T-cell (primary cell): Measurements from ENCODE around the gene ZNF280D. TPM values are rescaled to one million over a fixed set of nuclear protein-coding genes. Genes with fewer than 3 reads are reported as not detected.

Experiments used
- ATAC-seq, 4 experiments: fragments of 200-7000 bp in 3 of 4; fragments of 150-1000 bp in 1 of 4; cut with Tn5 transposase; replicated peaks in 1 of 4; 1 replicate in 3 of 4; 2 replicates in 1 of 4; pipeline ENCODE4 v1.10.0; 2021; ENCODE audit warnings: moderate library complexity in 3 of 4, mild to moderate bottlenecking in 2 of 4, moderate number of reproducible peaks in 1 of 4
- CTCF ChIA-PET, 2 donors: fragments of 300-600 bp; sonication (Branson Sonifier 250); formaldehyde crosslinking; loops; one replicate each; lab custom pipeline; 2022; ENCODE audit warnings: antibody characterized with exemption in 2 of 2; lab: Charles Lee
- POLR2A ChIA-PET, 2 donors: fragments of 300-600 bp; sonication (Branson Sonifier 250); formaldehyde crosslinking; loops; one replicate each; lab custom pipeline; 2022; ENCODE audit warnings: antibody characterized with exemption in 2 of 2; lab: Charles Lee
- DNase-seq, 35 experiments: peaks; one replicate each; pipeline versions ENCODE4 v3.0.0 to v3.0.0-alpha.2; 2013 to 2023
- H3K27ac ChIP-seq: one replicate; pipeline ENCODE4 v1.5.1; 2013; ENCODE audit warnings: low read length
- H3K27me3 ChIP-seq, 2 experiments: replicated peaks in 1 of 2; 1 replicate in 1 of 2; 2 replicates in 1 of 2; pipeline versions ENCODE4 v1.6.1 to v1.7.0; 2013; ENCODE audit warnings: low read length in 1 of 2, mixed read lengths in 1 of 2; ENCODE audit not compliant: control insufficient read depth in 2 of 2, insufficient read depth in 2 of 2; ENCODE audit errors: extremely low read depth in 1 of 2
- H3K36me3 ChIP-seq, 2 donors: 1 replicate in 1 of 2; 2 replicates in 1 of 2; pipeline versions ENCODE4 v1.6.1 to v1.7.0; 2013; ENCODE audit warnings: low read length in 1 of 2; ENCODE audit not compliant: control insufficient read depth in 2 of 2, insufficient read depth in 1 of 2; ENCODE audit errors: extremely low read depth in 1 of 2
- H3K4me1 ChIP-seq, 2 experiments: 1 replicate in 1 of 2; 2 replicates in 1 of 2; pipeline versions ENCODE4 v1.6.1 to v1.7.0; 2013; ENCODE audit warnings: low read length in 2 of 2, mixed read lengths in 1 of 2; ENCODE audit not compliant: insufficient read depth in 2 of 2, control insufficient read depth in 1 of 2; ENCODE audit errors: extremely low read depth in 1 of 2
- H3K4me3 ChIP-seq, 2 donors: 1 replicate in 1 of 2; 2 replicates in 1 of 2; pipeline versions ENCODE4 v1.5.1 to v1.7.0; 2013; ENCODE audit warnings: mild to moderate bottlenecking in 2 of 2, low read length in 1 of 2, moderate library complexity in 1 of 2; ENCODE audit not compliant: control insufficient read depth in 1 of 2; ENCODE audit errors: extremely low read depth in 1 of 2
- H3K9me3 ChIP-seq: 2 replicates; pipeline ENCODE4 v1.7.0; 2013
- H3K27ac Mint-ChIP-seq, 2 donors: one replicate each; pipeline ENCODE4 v1.8.0; 2020 to 2021; ENCODE audit warnings: mild to moderate bottlenecking in 2 of 2, mixed read lengths in 2 of 2
- H3K27me3 Mint-ChIP-seq, 2 donors: one replicate each; pipeline ENCODE4 v1.8.0; 2021 to 2022; ENCODE audit warnings: mixed read lengths in 2 of 2
- H3K36me3 Mint-ChIP-seq: one replicate; pipeline ENCODE4 v1.8.0; 2021; ENCODE audit warnings: mixed read lengths
- H3K4me1 Mint-ChIP-seq, 3 donors: one replicate each; pipeline ENCODE4 v1.8.0; 2020 to 2022; ENCODE audit warnings: mixed read lengths in 3 of 3, mild to moderate bottlenecking in 1 of 3
- H3K4me3 Mint-ChIP-seq, 3 donors: one replicate each; pipeline ENCODE4 v1.8.0; 2020 to 2022; ENCODE audit warnings: mild to moderate bottlenecking in 3 of 3, mixed read lengths in 3 of 3, moderate library complexity in 3 of 3
- H3K9me3 Mint-ChIP-seq, 3 donors: one replicate each; pipeline ENCODE4 v1.8.0; 2020 to 2022; ENCODE audit warnings: mixed read lengths in 3 of 3
- WGBS: methylation state at CpG from one replicate; pipeline ENCODE4 v1.1.5; 2013; ENCODE audit warnings: missing lambda C conversion rate; ENCODE audit not compliant: insufficient coverage; 5-methylcytosine and 5-hydroxymethylcytosine counted together
- total RNA-seq, 35 experiments: library from RNA in 6 of 35; stranded (reverse) in 6 of 35; fragments of 120-200 nt in 1 of 35; gene quantifications; one replicate each; pipeline versions ENCODE4 v1.2.1 to v1.2.4 and lab custom pipeline; 2013 to 2026

Gene ZNF280D
- total RNA-seq, 5 donors from 2014 or later (not counting 1 experiment from before 2014, with no cell fraction given) = 29.1 to 39.5 (median 32.4) TPM

GRCh38 chr15:56608140-56608778 lies 125.0 kb downstream of the ZNF280D start:
- Mint-ChIP-seq H3K9me3 (peaks cover 0 to 7% (median 0%) of the 10 kb centered on the region in 3 donors), H3K36me3 (no peaks in the 10 kb centered on the region), H3K27ac (no peak overlapping the region), H3K27me3 (peaks cover 24 to 28% of the 10 kb centered on the region in 2 donors), H3K4me3 (no peak overlapping the region), H3K4me1 (peaks cover 0 to 10% (median 6%) of the 10 kb centered on the region in 3 donors)
- H3K27me3 ChIP-seq = peaks cover 0 to 4% of the 10 kb centered on the region in 2 experiments
- no peak for DNase-seq
- no peak overlapping the region for H3K4me3 ChIP-seq
- no CpG with 5 or more reads among the region's 1 CpG for WGBS
- H3K9me3 ChIP-seq = peaks cover 2% of the 10 kb centered on the region
- no peak overlapping the region for H3K27ac ChIP-seq
- no peaks in the 10 kb centered on the region for H3K36me3 ChIP-seq
- CTCF ChIA-PET = no interaction called here
- no peaks in the 10 kb centered on the region for H3K4me1 ChIP-seq
- POLR2A ChIA-PET = no interaction called here
- ATAC-seq = no peak

- POLR2A ChIA-PET = interaction anchor here in 1 of 2 donors (0.6 kb wide), 1 partner anchor 41 kb away, joined by 3 read pairs; no protein-coding TSS in a partner anchor
Measured at GRCh38 chr15:56602253-56602652, 131.1 kb downstream of the ZNF280D start.

GRCh38 chr15:56600380-56600779 lies 132.9 kb downstream of the ZNF280D start:
- ATAC-seq = no peak
- Mint-ChIP-seq H3K4me3 (no peak overlapping the region), H3K27me3 (peaks cover 0 to 7% of the 10 kb centered on the region in 2 donors), H3K9me3 (peaks cover 7 to 25% (median 9%) of the 10 kb centered on the region in 3 donors), H3K36me3 (peaks cover 5% of the 10 kb centered on the region), H3K27ac (no peak overlapping the region), H3K4me1 (no peaks in the 10 kb centered on the region)
- Histone ChIP-seq H3K27ac (no peak overlapping the region), H3K9me3 (peaks cover 8% of the 10 kb centered on the region), H3K4me3 (no peak overlapping the region), H3K4me1 (no peaks in the 10 kb centered on the region), H3K27me3 (no peaks in the 10 kb centered on the region), H3K36me3 (no peaks in the 10 kb centered on the region)
- WGBS = no CpG with 5 or more reads among the region's 1 CpG
- DNase-seq = no peak
- POLR2A ChIA-PET = no interaction called here
- CTCF ChIA-PET = no interaction called here

More at GRCh38 chr15:56602253-56602652, 131.1 kb downstream of the ZNF280D start:
- Histone ChIP-seq H3K27ac (no peak overlapping the region), H3K4me3 (no peak overlapping the region), H3K27me3 (no peaks in the 10 kb centered on the region), H3K36me3 (no peaks in the 10 kb centered on the region), H3K9me3 (peaks cover 8% of the 10 kb centered on the region), H3K4me1 (no peaks in the 10 kb centered on the region)
- Mint-ChIP-seq H3K27me3 (peaks cover 8 to 17% of the 10 kb centered on the region in 2 donors), H3K36me3 (peaks cover 5% of the 10 kb centered on the region), H3K27ac (no peak overlapping the region), H3K9me3 (peaks cover 7 to 25% (median 9%) of the 10 kb centered on the region in 3 donors), H3K4me3 (no peak overlapping the region), H3K4me1 (no peaks in the 10 kb centered on the region)
- DNase-seq (no peak), ATAC-seq (no peak)
- CTCF ChIA-PET = no interaction called here
- WGBS = 100% methylated on average over 2 of the region's 2 CpGs

GRCh38 chr15:56598991-56599390 lies 134.3 kb downstream of the ZNF280D start:
- Histone ChIP-seq H3K27ac (no peak overlapping the region), H3K4me3 (no peak overlapping the region), H3K9me3 (peaks cover 7% of the 10 kb centered on the region), H3K36me3 (no peaks in the 10 kb centered on the region), H3K27me3 (no peaks in the 10 kb centered on the region), H3K4me1 (no peaks in the 10 kb centered on the region)
- Mint-ChIP-seq H3K27ac (no peak overlapping the region), H3K4me3 (no peak overlapping the region), H3K27me3 (peaks cover 0 to 1% of the 10 kb centered on the region in 2 donors), H3K36me3 (peaks cover 5% of the 10 kb centered on the region), H3K9me3 (peaks cover 7 to 18% (median 9%) of the 10 kb centered on the region in 3 donors), H3K4me1 (no peaks in the 10 kb centered on the region)
- DNase-seq (no peak), ATAC-seq (no peak)
- ChIA-PET POLR2A (no interaction called here), CTCF (no interaction called here)
- WGBS = no CpG with 5 or more reads among the region's 5 CpGs

GRCh38 chr15:56587686-56588085 lies 145.6 kb downstream of the ZNF280D start:
- peaks cover 4 to 8% of the 10 kb centered on the region in 2 donors for H3K27me3 Mint-ChIP-seq
- H3K36me3 Mint-ChIP-seq = peaks cover 6% of the 10 kb centered on the region
- peaks cover 5% of the 10 kb centered on the region for H3K9me3 ChIP-seq
- no peak overlapping the region for H3K27ac ChIP-seq
- H3K27me3 ChIP-seq = peaks cover 0 to 3% of the 10 kb centered on the region in 2 experiments
- no CpG with 5 or more reads among the region's 2 CpGs for WGBS
- H3K4me1 ChIP-seq = no peaks in the 10 kb centered on the region
- ChIA-PET POLR2A (no interaction called here), CTCF (no interaction called here)
- DNase-seq (no peak), ATAC-seq (no peak)
- H3K4me3 ChIP-seq = no peak overlapping the region
- H3K27ac Mint-ChIP-seq = no peak overlapping the region
- no peaks in the 10 kb centered on the region for H3K4me1 Mint-ChIP-seq
- no peak overlapping the region for H3K4me3 Mint-ChIP-seq
- H3K9me3 Mint-ChIP-seq = peaks cover 19 to 31% (median 30%) of the 10 kb centered on the region in 3 donors
- no peaks in the 10 kb centered on the region for H3K36me3 ChIP-seq

GRCh38 chr15:56586206-56586605 lies 147.1 kb downstream of the ZNF280D start:
- CTCF ChIA-PET = no interaction called here
- Mint-ChIP-seq H3K4me3 (no peak overlapping the region), H3K9me3 (peaks cover 19 to 31% (median 30%) of the 10 kb centered on the region in 3 donors), H3K36me3 (peaks cover 6% of the 10 kb centered on the region), H3K27me3 (peaks cover 3 to 4% of the 10 kb centered on the region in 2 donors), H3K27ac (no peak overlapping the region), H3K4me1 (no peaks in the 10 kb centered on the region)
- ATAC-seq (no peak), DNase-seq (no peak)
- Histone ChIP-seq H3K27ac (no peak overlapping the region), H3K27me3 (peaks cover 0 to 3% of the 10 kb centered on the region in 2 experiments), H3K36me3 (no peaks in the 10 kb centered on the region), H3K4me1 (no peaks in the 10 kb centered on the region), H3K4me3 (no peak overlapping the region), H3K9me3 (peaks cover 5% of the 10 kb centered on the region)
- POLR2A ChIA-PET = no interaction called here
